ENCODE data around the gene FBRS.

The FBRS gene

GRCh38 chr16:30645727-30646126 is 12.5 kb upstream of the FBRS start:
- DNase-seq = no peak

- DNase-seq = no peak
These were observed 11.0 kb upstream of the FBRS start for GRCh38 chr16:30647274-30647571.

GRCh38 chr16:30649725-30650368 is 8.4 kb upstream of the FBRS start:
- DNase-seq = no peak

GRCh38 chr16:30650369-30651123 is 7.7 kb upstream of the FBRS start, which contains the start of gene PRR14:
PRR14 (plus strand) TSS chr16:30650960; CDS start chr16:30651646, 686 bp downstream.
- DNase-seq = peak; percentile 99

GRCh38 chr16:30651124-30652004 is 6.9 kb upstream of the FBRS start:
- peak in 1 of 2 donors; percentile 43 for DNase-seq

- no peak for DNase-seq
These were observed 6.3 kb upstream of the FBRS start for GRCh38 chr16:30652005-30652296.

- DNase-seq = no peak
These were observed 5.5 kb upstream of the FBRS start for GRCh38 chr16:30652718-30653117.

GRCh38 chr16:30654856-30655255 is 3.4 kb upstream of the FBRS start:
- no peak for DNase-seq

- DNase-seq = no peak
These were observed 2.4 kb upstream of the FBRS start for GRCh38 chr16:30655815-30656347.

- DNase-seq = no peak
These were observed 1.8 kb upstream of the FBRS start for GRCh38 chr16:30656388-30656787.

GRCh38 chr16:30656974-30657865 is 1.0 kb upstream of the FBRS start:
- no peak for DNase-seq

- DNase-seq = peak; percentile 92 to 99
These were observed 688 bp downstream of the FBRS start for GRCh38 chr16:30658731-30659506.

- DNase-seq = no peak
These were observed 1.5 kb downstream of the FBRS start for GRCh38 chr16:30659507-30660423.

- no peak for DNase-seq
These were observed 2.4 kb downstream of the FBRS start for GRCh38 chr16:30660424-30661261.

- no peak for DNase-seq
These were observed 4.2 kb downstream of the FBRS start for GRCh38 chr16:30662449-30662848.

GRCh38 chr16:30663038-30663437 is 4.8 kb downstream of the FBRS start:
- no peak for DNase-seq

GRCh38 chr16:30663820-30664219 is 5.6 kb downstream of the FBRS start:
- DNase-seq = no peak

- no peak for DNase-seq
These were observed 6.4 kb downstream of the FBRS start for GRCh38 chr16:30664616-30665109.

GRCh38 chr16:30665155-30665829 is 7.1 kb downstream of the FBRS start:
- DNase-seq = no peak
